HL-60 (cell line): Measurements from ENCODE around the gene AFF2.

Source experiments
- DNase-seq, 2 experiments: peaks; one replicate each; pipeline ENCODE4 v3.0.0-alpha.2; 2010 to 2020; ENCODE audit warnings: low read depth in 1 of 2, low spot score in 1 of 2
- H3K27ac ChIP-seq: fragments of 250-450 bp; sonication (Bioruptor Pico); replicated peaks from 2 replicates; pipeline ENCODE4 v1.5.1; 2020; ENCODE audit warnings: mild to moderate bottlenecking, moderate library complexity
- H3K27me3 ChIP-seq: fragments of 250-450 bp; sonication (Bioruptor Pico); 2 replicates; pipeline ENCODE4 v1.5.1; 2021; ENCODE audit warnings: mild to moderate bottlenecking, moderate library complexity; ENCODE audit not compliant: insufficient read depth, poor library complexity, severe bottlenecking
- H3K4me3 ChIP-seq: replicated peaks from 2 replicates; pipeline ENCODE4 v1.5.1; 2011; ENCODE audit warnings: mild to moderate bottlenecking, control low read depth, low read length; ENCODE audit not compliant: insufficient read depth
- GABPA ChIP-seq: IDR thresholded peaks from 2 replicates; pipeline ENCODE4 v1.6.1; 2012; ENCODE audit warnings: low read depth
- POLR2AphosphoS5 ChIP-seq: IDR thresholded peaks from 2 replicates; pipeline ENCODE4 v1.6.1; 2012; ENCODE audit warnings: low read depth
- REST ChIP-seq: IDR thresholded peaks from 2 replicates; pipeline ENCODE4 v1.6.1; 2012; ENCODE audit warnings: low read depth; ENCODE audit not compliant: insufficient replicate concordance
- SPI1 ChIP-seq: IDR thresholded peaks from 2 replicates; pipeline ENCODE4 v1.6.1; 2012; ENCODE audit warnings: low read depth, mild to moderate bottlenecking, borderline replicate concordance
- TF ChIP-seq, protein P1 (sequence below): IDR thresholded peaks from one replicate; pipeline ENCODE4 v1.5.1; 2011; ENCODE audit warnings: low read length, control low read depth, inconsistent platforms; ENCODE audit not compliant: insufficient read depth

AFF2 gene

GRCh38 chrX:148909758-148910157 is 409.3 kb downstream of the AFF2 start:
- TF ChIP-seq GABPA (no peak), POLR2AphosphoS5 (no peak), SPI1 (no peak), REST (no peak)
- TF ChIP-seq, protein P1, sequence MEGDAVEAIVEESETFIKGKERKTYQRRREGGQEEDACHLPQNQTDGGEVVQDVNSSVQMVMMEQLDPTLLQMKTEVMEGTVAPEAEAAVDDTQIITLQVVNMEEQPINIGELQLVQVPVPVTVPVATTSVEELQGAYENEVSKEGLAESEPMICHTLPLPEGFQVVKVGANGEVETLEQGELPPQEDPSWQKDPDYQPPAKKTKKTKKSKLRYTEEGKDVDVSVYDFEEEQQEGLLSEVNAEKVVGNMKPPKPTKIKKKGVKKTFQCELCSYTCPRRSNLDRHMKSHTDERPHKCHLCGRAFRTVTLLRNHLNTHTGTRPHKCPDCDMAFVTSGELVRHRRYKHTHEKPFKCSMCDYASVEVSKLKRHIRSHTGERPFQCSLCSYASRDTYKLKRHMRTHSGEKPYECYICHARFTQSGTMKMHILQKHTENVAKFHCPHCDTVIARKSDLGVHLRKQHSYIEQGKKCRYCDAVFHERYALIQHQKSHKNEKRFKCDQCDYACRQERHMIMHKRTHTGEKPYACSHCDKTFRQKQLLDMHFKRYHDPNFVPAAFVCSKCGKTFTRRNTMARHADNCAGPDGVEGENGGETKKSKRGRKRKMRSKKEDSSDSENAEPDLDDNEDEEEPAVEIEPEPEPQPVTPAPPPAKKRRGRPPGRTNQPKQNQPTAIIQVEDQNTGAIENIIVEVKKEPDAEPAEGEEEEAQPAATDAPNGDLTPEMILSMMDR, result no peak
- no peak for DNase-seq

DNA sequence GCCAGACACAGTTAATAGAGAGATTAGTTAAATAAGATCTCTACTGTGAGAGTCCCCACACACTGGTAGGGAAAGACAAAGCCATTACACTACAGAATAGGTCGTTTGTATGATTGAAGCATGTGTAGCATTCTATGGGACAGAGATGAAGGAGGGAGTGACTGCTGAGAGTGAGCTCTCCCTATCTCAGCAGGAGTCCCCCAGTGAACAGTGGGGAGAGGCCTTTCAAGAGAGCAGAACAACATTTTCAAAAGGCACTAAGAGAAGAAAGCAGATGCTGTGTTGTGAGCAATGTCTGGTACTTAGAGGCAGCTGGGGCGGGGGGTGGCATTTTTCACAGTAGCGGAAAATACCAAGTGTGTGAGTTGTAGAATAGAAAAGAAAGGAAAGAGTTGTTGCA is 413.6 kb downstream of the AFF2 start:
- TF ChIP-seq REST (no peak), GABPA (no peak), SPI1 (no peak), POLR2AphosphoS5 (no peak)
- TF ChIP-seq, protein P1, result no peak
- no peak for DNase-seq
- no peak overlapping the region for H3K27ac ChIP-seq
- no peaks in the 10 kb centered on the region for H3K27me3 ChIP-seq
- no peak overlapping the region for H3K4me3 ChIP-seq

More at GRCh38 chrX:148909758-148910157, 409.3 kb downstream of the AFF2 start:
- no peaks in the 10 kb centered on the region for H3K27me3 ChIP-seq
- H3K4me3 ChIP-seq, result no peak overlapping the region
- H3K27ac ChIP-seq, result no peak overlapping the region

DNA sequence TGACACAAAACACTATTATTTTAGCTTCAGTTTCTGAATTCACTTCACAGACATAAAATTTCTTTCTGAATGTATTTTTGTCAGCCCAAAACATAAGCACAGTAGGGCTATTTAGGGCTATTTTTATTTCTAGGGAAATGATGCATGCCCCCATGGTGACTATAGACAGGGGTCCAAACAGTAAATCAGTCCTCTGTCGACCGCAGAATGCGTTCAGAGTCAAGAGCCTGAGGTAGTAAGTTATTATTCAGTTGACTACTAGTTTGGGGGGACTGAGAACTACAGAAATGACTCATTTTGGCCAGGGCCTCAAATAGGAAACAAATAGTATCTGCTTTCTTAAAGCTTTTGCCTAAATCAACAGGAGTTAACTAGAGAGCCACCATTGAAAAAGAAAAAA is 414.4 kb downstream of the AFF2 start:
- Histone ChIP-seq H3K27ac (no peak overlapping the region), H3K4me3 (no peak overlapping the region), H3K27me3 (no peaks in the 10 kb centered on the region)
- TF ChIP-seq POLR2AphosphoS5 (no peak), REST (no peak), GABPA (no peak), SPI1 (no peak)
- TF ChIP-seq, protein P1, result no peak
- no peak for DNase-seq
